Measurements from ENCODE around the gene LSM7. TPM values are rescaled to one million over a fixed set of nuclear protein-coding genes. Genes with fewer than 3 reads are reported as not detected.

Gene LSM7
- total RNA-seq, 6 experiments from 2014 or later, result 92.1 to 137 (median 118) TPM

DNA sequence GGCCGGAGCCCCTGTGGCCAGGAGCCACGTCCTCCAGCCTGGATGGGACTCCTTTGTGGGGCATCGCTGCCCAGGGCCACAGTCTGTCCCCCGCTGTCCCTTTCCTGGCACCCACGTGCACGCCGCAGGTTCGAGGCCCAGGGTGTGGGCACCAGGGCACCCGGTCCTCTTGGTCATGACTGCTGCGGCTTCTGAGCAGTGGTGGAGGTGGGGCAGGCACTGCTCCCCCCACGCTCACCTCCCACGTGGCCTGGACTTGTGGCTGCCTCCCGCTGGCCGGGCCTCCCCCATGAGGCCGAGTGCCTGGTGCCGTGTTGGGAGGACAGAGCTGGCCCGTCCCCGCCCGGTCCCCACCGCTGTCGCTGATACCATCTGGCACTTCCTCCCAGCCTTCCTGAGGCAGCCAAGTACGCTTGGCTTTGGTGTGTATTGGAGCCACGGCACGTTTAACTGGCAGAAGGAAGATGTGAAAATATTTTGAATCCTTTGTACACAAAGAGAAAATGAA, 12.9 kb upstream of the LSM7 start:
- H3K36me3 Mint-ChIP-seq (ENCODE audit: low read depth), result peaks cover 9% of the 10 kb centered on the region; the same call in 1 of the 2 replicates
- H3K9me3 Mint-ChIP-seq, result peaks cover 2% of the 10 kb centered on the region; the same call in 1 of the 2 replicates
- peaks cover 2% of the 10 kb centered on the region; the same call in 1 of the 2 replicates for H3K27me3 Mint-ChIP-seq (ENCODE audit: insufficient read depth)
- no peak overlapping the region for H3K4me3 Mint-ChIP-seq
- TF ChIP-seq, protein P1, sequence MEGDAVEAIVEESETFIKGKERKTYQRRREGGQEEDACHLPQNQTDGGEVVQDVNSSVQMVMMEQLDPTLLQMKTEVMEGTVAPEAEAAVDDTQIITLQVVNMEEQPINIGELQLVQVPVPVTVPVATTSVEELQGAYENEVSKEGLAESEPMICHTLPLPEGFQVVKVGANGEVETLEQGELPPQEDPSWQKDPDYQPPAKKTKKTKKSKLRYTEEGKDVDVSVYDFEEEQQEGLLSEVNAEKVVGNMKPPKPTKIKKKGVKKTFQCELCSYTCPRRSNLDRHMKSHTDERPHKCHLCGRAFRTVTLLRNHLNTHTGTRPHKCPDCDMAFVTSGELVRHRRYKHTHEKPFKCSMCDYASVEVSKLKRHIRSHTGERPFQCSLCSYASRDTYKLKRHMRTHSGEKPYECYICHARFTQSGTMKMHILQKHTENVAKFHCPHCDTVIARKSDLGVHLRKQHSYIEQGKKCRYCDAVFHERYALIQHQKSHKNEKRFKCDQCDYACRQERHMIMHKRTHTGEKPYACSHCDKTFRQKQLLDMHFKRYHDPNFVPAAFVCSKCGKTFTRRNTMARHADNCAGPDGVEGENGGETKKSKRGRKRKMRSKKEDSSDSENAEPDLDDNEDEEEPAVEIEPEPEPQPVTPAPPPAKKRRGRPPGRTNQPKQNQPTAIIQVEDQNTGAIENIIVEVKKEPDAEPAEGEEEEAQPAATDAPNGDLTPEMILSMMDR (IDR thresholded peaks at IDR 0.05), result no peak
- no peak for DNase-seq
- no peaks in the 10 kb centered on the region for H3K4me1 Mint-ChIP-seq (ENCODE audit: low read depth)
- no peak overlapping the region for H3K27ac Mint-ChIP-seq

DNA sequence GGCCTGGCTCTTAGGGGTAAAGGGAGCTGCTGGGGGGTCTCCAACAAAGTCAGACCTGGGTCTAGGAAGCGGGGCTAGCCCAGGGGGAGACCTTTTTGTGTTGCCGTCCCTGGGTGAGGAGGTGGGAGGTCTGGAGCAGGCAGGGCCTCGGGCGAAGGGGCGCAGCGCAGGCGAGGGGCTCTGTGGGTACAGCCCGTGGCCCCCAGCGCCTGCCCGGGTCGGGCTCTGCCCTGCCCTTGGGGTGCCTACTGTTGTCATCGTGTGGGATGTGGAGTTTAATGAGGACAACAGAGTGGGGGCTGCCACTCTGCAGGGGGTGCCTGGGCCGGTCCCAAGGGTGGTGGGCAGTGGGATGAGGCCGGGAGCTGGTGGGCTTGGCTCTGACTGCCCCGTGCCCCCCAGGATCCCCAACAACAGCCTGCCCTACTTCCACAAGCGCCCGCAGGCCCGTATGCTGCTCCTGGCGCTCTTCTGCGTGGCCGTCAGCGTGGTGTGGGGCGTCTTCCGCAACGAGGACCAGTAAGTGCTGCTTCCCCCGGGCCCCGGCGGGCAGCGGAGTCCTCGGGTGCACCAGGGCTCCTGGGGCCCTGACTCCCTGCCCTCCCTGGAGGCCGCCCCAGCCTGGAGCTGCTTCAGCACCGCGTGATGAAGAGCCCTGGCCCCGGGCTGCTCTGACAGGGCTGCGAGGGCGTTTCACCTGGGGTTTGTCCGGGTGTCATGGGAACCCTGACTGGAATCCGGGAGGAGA, 12.3 kb upstream of the LSM7 start:
- Mint-ChIP-seq H3K9me3 (peaks cover 8% of the 10 kb centered on the region; the same call in 1 of the 2 replicates), H3K4me3 (no peak overlapping the region), H3K4me1 (ENCODE audit: low read depth) (no peaks in the 10 kb centered on the region), H3K36me3 (ENCODE audit: low read depth) (peaks cover 11% of the 10 kb centered on the region), H3K27me3 (ENCODE audit: insufficient read depth) (peaks cover 2% of the 10 kb centered on the region; the same call in 1 of the 2 replicates), H3K27ac (no peak overlapping the region)
- TF ChIP-seq, protein P1 (IDR thresholded peaks at IDR 0.05), result no peak
- DNase-seq, result no peak

DNA sequence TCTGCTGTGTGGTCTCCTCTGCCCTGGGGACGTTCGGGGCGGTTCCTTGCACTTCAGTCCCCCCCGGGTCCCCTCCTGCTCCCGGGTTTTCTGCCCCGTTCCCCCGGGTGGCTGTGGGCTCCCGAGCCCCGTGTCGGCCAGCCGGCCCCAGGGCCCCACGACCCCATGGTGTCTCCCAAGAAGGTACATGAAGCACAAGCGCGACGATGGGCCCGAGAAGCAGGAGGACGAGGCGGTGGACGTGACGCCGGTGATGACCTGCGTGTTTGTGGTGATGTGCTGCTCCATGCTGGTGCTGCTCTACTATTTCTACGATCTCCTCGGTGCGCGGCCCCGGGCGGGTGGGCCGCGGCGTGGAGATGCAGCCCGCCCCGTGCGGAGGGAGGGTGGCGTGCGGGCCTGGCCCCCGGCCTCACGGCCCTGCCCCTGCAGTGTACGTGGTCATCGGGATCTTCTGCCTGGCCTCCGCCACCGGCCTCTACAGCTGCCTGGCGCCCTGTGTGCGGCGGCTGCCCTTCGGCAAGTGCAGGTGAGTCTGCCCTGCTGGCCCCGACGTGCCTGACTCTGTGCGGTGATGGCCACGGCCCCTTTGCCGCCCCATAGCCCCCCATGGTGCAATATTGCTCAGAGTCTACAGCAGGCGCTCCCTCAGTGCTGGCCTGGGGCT, 11.4 kb upstream of the LSM7 start:
- H3K27ac Mint-ChIP-seq, result no peak overlapping the region
- H3K4me3 Mint-ChIP-seq, result no peak overlapping the region
- H3K36me3 Mint-ChIP-seq (ENCODE audit: low read depth), result peaks cover 11% of the 10 kb centered on the region
- peaks cover 2% of the 10 kb centered on the region; the same call in 1 of the 2 replicates for H3K27me3 Mint-ChIP-seq (ENCODE audit: insufficient read depth)
- DNase-seq, result no peak
- TF ChIP-seq, protein P1 (IDR thresholded peaks at IDR 0.05), result no peak
- H3K9me3 Mint-ChIP-seq, result peaks cover 10% of the 10 kb centered on the region; the same call in 1 of the 2 replicates
- H3K4me1 Mint-ChIP-seq (ENCODE audit: low read depth), result no peaks in the 10 kb centered on the region

DNA sequence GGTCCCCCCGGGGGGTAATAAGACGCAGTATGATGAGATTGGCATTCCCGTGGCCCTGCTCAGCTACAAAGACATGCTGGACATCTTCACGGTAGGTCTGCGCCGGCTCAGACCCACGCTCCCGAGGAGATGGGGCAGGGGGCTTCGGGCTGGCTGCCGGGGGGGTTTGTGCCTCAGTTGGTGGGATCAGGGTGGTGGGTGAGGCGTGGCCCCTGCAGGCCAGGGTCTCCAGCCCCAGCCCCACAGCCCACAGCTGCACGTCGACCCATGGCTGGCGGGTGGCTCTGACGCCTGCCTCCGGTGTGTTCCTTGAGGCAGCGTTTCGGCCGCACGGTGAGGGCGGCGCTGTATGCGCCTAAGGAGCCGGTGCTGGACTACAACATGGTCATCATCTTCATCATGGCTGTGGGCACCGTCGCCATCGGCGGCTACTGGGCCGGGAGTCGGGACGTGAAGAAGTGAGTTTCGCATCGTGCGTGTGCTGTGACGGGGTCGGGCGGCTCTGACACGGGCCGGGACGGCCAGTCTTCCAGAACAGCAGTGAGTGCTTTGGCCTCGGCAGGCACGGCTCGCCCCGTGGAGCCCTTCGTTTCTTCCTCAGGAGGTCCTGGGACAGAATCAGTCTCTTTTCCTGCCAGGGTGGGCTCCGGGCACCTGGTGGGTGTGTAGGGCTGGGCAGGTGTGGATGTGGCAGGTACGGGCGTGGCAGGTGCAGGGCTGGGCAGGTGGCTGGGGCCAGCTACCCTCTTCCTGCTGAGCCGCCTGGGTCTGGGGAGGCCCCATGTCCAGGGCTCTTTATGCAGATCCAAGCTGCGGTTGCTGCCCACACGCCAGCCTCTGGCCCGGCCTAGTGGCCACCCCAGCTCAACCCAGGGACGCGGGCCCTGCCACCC, 10.6 kb upstream of the LSM7 start:
- H3K27me3 Mint-ChIP-seq (ENCODE audit: insufficient read depth), result peaks cover 2% of the 10 kb centered on the region; the same call in 1 of the 2 replicates
- DNase-seq, result no peak
- TF ChIP-seq, protein P1 (IDR thresholded peaks at IDR 0.05), result no peak
- no peak overlapping the region for H3K4me3 Mint-ChIP-seq
- peaks cover 11% of the 10 kb centered on the region for H3K36me3 Mint-ChIP-seq (ENCODE audit: low read depth)
- peaks cover 10% of the 10 kb centered on the region; the same call in 1 of the 2 replicates for H3K9me3 Mint-ChIP-seq
- no peaks in the 10 kb centered on the region for H3K4me1 Mint-ChIP-seq (ENCODE audit: low read depth)
- no peak overlapping the region for H3K27ac Mint-ChIP-seq

DNA sequence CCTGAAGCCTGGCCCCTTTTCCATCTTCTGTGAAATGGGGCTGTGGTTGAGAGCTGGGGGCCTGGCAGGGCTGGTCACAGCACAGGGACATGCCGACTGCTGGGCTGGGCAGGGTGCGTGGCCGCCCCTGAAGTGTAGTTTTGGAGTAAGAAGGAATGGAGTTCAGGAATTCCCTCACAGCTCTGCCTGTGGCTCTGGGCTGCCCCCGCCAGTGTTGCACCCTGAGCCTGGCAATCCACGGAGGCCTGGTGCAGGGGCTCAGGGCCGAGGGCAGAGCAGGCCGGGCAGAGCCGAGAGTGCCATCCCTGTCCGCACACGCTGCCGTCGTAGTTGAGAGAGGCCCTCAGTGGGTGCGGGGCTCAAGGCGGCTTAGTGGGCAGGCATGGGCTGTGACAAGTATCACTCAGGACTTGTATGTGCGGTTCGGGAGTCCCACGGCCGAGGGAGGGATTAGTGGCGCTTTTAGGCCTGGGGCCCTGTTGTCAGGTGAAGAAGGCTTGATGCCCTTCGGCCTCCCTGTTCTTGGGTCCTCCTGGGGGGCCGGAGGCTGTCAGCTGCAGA, 9.7 kb upstream of the LSM7 start:
- peaks cover 11% of the 10 kb centered on the region for H3K36me3 Mint-ChIP-seq (ENCODE audit: low read depth)
- TF ChIP-seq, protein P1 (IDR thresholded peaks at IDR 0.05), result no peak
- DNase-seq, result no peak
- H3K4me1 Mint-ChIP-seq (ENCODE audit: low read depth), result no peaks in the 10 kb centered on the region
- peaks cover 2% of the 10 kb centered on the region; the same call in 1 of the 2 replicates for H3K27me3 Mint-ChIP-seq (ENCODE audit: insufficient read depth)
- H3K27ac Mint-ChIP-seq, result no peak overlapping the region
- H3K4me3 Mint-ChIP-seq, result no peak overlapping the region
- H3K9me3 Mint-ChIP-seq, result peaks cover 10% of the 10 kb centered on the region; the same call in 1 of the 2 replicates
